Measurements from ENCODE around the gene BMP10.
A peak's percentile ranks its signal among the peaks of the same experiment; 100 is the strongest.

Gene BMP10

DNA sequence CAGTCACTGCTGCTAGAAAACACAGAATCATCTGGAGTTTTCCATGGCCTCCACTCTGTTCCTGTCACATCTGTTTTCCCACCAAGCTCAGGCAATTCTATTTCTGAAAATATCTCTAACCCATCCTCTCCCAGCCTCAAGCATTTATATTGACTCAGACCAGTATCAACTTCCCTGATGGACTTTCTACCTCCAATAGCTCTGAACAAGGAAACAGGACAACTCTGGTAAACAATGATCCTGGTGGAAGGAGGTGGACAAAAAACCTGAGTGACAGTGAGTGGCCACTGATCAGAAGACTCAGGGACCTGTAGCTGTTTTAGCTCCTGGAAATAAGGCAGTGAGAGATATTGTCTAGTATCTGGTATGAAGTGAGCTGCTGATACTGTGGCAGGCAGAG is 23.4 kb downstream of the BMP10 start:
- DNase-seq: no peak

DNA sequence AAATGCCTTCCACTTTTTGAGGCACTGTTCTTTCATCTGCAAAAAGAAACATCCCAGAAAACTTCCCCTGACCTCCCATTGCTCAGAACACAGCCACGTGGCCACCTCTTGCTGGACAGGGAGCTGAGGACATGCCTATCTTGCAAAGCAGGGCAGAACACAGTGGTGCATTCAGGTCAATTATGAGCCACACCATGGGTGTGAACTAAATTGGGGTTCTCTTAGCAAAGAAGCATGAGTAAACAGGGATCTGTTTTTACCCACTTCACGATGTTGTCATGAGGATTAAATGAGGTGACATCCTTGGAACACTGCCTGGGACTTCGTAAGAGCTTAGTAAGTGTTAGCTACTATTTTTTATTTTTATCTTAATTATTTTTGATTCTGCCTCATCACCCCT is 25.1 kb downstream of the BMP10 start:
- no peak for DNase-seq

DNA sequence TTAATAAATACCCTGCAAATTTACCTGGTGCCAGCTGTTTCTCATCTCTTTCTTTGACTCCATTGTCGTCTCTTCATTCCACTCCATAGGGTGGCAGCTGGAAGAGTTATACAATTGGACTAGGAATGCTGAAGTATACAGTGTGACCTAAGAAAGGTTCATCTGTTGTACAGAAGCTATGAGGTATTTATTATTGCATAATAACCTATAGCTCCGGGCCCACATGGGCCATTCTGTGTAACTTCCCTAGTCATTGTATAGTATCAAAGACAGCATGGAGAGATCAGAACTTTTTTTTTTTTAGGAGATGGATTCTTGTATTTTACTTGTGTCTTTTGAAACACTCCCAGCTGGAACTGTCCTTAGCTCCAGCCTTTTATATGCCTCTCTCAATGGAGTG is 26.2 kb downstream of the BMP10 start:
- no peak for DNase-seq

DNA sequence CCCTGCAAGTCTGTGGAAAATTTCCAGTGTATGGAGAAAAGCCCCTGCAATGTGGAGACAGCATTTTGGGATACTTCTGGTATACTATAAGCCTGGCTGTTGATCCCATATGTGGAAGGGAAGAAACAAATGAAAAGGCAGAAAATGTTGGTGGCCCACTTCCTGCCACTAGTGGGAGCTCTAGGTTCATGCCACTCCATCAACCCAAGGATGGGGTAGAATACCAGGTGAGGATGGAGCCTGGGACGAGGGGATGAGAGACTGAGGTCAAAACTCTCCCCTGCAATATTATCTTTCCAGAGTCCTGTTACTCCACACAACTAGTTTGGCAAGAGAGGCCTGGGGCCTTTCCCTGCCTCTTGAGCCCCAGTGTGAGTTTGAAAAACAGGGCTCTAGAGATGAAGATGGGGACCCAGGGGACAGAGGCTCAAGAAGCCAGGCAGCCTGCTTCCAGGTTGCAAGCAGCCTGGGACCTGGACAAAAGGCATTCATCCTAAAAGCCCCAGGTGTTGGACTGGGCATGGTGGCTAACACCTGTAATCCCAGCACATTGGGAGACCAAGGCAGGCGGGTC is 31.9 kb downstream of the BMP10 start:
- no peak for DNase-seq

DNA sequence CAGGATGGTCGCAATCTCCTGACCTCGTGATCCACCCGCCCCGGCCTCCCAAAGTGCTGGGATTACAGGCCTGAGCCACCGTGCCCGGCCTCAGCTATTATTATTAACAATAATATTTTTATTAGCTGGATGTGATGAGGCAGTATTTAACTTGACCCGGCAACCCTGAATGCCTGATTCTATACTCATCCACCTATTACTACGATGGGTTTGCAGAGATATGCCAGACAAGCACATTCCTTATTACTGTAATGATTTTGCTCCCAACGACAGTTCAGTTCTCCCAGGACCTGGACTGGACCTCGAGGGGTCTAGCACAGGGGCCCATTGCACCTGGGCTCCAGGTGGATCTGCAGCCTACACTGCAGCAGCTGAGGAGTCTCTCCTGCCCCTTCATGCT is 32.6 kb downstream of the BMP10 start:
- DNase-seq: no peak

DNA sequence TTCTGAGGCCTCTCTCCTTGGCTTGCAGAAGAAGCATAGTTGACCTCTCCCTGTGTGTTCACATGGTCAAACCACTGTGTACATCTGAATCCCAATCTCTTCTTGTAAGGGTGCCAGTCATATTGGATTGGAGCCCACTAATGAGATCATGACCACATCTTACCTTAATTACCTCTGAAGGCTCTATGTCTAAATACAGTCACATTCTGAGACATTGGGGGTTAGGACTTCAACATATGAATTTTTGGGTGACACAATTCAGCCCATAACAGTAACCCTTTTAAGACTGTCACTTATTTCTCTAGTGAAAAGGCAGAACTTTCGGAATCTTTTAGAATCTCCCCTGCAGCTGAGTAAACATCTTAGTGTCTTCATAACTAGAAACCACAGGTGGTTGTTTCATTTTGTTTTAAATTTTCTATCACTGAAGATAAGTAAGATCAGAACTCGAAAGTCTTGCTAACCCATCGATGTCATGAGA is 33.3 kb downstream of the BMP10 start:
- DNase-seq: no peak

DNA sequence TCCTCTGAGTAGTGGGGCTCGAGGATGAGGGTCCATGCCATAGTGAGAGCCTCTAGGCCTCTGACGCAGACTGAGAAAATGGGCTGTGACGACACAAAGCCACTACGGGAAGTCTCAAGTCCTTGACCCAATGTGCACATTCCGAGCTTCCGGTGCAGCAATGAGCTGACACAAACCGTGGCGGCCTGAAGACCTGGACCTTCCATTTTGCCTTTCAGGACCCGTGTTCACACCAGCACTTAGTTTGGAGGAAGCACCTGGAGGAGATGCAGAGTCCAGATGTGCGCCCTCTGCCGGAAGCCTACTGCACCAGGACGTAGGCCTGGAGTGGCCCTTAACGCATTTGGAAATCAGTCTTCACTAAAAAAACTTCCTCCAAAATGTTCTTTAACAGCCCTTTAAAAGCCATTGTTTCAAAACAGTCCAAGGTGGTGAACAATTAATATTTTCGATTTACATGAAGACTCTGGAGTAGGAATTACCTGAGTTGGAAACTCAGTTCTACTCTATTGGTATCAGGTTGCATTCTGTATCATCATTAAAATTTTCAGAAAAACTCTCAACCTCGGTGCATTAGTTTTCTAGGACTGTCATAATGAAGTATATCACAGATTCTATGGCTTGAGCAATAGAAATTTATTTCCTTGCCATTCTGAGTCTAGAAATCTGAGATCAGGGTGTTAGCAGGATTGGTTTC is 33.9 kb downstream of the BMP10 start:
- DNase-seq: no peak

DNA sequence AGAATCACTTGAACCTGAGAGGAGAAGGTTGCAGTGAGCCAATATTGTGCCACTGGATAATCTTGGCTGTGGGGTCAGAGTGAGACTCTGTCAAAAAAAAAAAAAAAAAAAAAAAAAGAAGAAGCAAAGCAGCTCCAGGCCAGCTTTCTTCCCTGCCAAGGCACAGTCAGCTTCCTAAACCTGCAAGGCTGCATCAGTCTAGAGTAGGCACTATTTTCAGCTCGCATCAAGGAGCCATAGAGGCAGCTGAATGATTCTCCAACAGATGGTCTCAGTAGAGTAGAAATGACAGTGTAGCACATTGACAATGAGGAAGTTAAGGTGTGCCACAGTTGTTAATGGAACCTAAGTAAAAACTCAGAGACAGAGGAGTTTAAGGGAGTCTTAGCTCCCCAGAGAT is 35.6 kb downstream of the BMP10 start:
- DNase-seq: no peak

DNA sequence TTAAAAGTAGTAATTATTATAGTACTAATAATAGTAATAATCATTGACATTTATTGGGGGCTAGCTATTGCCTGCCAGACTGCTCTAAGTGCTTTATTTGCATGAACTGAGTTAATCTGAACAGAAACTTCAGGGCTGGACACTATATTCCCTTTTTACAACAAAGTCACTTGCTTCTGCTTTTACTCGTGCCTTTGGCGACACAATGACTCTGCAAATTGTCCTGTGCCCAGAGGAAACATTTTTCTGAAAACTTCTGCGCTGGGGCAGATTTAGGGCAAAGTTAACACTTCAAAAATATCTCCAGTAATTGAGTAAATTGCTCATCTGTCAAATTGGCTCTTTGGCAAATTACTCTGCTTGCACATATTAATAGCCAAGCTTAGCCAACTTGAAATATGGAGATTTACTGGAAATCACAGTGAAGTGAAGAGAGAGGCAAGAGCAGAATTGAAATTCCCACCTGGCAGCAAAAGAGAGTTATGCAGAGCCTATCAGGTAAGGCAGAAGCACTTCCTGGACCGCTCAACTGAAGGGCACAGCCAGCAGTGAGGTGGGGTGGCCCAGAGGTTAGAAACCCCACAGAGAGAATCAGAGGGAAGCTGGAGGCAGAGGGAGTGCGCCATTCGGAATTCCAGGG is 36.3 kb downstream of the BMP10 start:
- no peak for DNase-seq

DNA sequence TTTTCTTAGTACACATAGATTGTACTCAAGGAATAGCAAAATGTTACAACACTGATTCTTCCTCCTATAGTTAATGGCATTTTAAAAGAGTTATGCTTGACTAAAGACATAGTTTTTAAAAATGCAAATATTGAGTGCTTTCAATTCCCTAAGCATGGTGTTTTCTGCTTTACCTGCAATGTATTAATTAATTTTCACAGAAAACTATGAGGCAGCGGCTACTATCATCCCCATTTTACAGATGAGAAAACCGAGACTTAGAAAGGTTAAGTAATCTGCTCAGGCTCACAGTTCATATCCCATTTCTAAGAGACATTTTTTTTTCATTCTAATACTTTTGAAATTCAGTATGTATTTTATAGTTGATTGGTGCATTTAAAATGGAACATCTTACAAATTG is 38.0 kb downstream of the BMP10 start:
- DNase-seq: no peak

DNA sequence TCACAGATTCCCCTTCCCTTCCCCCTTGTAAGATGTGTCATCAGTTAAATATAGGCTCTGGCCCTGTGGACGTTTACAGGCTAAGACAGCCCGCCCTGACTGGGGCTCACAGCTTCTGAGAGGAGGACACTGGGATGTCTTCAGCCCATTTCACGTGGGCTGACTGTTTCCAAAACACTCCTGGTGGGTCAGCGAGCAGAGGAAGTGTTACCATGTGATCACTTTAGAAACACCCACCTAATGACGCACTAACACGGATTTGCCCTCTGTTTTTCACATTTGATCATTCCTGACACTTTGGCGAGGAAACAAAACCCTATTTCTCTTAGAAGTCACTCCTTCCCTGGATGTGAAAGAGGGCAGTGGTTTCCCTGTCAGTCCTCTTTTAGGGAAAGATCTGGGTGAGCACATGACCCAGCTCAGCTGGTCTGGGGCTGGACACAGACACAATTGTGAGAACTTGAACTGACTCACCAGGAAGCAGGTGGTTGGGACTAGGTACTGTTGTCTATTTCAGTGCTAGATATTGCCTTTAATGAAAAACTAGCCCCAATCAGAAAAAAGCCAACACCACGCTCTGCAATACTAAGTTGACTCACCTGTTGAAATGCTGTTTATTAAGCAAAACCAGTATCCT is 38.8 kb downstream of the BMP10 start:
- DNase-seq: peak; percentile 40

DNA sequence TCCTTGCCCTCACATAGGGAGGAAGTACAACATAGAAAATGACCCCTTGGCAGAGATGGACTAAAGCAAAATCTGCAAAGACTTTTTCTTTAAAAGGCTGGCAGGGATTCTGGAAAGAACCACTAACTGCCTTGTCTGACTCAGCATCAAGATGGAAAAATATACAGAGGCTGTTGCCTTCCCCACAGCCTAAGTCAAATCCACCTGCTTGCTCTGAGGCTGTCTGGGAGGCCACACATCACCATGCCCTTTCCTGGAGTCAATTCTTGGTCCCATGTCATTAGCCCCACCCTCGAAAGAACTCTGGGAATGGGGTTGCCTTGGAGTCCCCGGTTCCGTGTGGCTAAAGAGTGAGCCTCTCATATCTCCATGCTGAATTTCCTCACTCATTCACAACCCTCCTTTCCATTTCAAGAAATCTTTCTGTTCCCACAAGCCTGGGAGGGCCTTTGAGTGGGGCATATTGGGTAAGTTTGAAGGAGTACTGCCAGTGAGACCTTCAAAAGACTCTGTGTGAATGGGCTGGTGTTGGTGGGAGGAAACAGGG is 39.4 kb downstream of the BMP10 start:
- no peak for DNase-seq

DNA sequence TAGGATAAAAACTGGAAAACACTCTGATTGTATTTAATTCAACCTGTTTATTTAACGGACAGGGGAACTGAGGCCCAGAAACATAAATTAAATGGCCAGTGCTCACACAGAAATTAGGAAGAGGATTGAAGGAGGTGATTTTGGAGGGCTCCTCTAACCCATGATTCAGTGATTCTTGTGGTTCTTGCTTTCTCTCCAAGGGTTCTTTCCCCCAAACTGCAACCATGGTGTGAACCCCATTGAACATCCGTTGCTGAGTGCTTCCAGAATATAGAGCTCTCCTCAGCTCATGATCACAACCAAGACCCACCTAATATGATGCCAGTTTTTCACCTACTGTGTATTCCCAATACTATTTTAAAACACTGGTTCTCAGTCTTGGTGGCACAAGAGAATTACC is 41.4 kb downstream of the BMP10 start:
- DNase-seq: no peak

DNA sequence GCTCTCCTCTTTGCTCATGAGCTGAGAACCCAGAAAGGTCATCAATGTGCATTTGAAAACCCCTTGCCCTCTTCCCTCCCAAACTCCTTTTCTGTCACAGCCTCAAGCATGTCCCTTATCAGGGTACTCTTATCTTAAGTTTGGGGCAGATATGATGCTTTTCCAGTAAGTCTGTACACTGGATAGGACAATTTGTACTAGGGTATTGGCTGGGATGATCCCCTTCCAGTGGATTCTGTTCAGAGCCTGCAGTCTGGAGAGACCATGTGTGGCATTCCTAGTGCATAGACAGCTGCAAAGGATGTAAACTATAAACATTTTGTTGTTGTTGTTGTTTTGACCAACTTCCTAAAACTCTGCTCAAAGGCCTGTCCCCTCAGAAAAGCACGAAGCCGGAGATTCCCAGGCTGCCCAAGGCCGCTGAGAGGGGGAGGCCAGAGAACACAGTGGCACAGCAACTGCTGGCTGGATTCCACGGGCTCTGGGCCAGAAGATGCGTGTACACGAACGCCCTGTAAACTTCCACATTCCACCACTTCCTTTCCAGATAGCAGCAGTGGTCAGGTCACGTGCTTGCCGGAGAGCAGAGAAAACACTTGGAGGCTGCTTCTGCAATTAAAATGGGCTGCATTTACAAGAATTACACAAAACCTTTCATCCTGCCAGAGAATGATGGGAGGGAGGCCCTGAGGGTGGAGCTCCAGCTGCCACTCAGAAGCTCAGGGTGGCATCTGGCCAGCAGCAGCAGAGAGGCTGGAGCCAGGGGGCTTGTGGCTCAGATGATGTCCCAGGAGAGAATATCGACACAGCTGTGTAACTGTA is 42.1 kb downstream of the BMP10 start:
- peak; percentile 83 for DNase-seq

DNA sequence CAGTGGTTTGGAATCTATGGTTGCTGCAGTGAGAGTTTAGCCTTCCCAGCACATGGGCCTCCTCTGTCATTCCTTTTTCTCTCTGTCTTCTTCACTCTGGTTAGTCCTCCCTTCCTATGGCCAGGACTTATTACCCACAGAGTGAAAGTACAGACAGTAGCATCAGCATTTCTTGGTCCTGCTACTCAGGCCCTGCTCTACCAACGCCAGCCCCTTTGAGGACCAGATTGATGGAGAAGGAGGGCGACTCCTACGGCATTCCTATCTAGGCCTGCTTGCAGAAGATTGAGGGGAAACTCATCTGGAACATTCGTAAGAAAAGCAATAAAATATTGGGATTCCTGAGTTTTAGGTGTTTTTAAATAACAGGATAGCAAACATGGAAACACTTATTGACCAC is 43.5 kb downstream of the BMP10 start:
- DNase-seq: no peak

DNA sequence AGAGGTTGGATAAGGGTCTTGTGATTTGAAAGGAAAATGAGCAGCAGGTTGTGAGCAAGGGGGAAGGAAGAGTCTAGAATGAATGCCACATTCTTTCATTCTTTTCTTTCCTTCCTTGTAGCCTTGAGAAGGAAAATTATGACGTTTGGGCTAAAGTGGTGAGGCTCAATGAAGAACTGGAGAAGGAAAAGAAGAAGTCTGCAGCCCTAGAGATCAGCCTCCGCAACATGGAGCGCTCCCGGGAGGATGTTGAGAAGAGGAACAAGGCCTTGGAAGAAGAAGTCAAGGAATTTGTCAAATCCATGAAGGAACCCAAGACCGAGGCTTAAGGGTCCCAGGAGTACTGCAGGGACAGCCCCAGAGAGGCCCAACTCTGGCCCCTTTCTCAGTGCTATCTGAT is 45.3 kb downstream of the BMP10 start:
- no peak for DNase-seq

DNA sequence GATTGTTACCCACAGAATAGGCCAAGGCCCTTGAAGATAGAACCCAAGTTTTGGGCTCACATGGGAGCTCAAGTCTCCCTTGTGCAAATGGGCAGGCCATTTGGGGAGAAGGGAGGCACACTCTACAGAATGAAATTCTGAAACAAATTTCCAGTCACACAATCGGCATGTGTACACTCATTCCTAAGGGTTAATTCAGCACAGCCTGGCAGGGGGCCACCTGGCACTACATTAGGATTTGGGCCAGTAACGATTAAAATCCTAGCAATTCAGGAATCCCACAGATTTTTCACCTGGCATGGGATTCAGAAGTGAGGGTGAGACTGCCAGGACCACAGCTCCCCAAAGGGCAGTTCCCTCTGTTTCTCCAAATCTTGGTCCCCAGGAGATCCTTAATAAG is 46.4 kb downstream of the BMP10 start:
- DNase-seq: no peak

DNA sequence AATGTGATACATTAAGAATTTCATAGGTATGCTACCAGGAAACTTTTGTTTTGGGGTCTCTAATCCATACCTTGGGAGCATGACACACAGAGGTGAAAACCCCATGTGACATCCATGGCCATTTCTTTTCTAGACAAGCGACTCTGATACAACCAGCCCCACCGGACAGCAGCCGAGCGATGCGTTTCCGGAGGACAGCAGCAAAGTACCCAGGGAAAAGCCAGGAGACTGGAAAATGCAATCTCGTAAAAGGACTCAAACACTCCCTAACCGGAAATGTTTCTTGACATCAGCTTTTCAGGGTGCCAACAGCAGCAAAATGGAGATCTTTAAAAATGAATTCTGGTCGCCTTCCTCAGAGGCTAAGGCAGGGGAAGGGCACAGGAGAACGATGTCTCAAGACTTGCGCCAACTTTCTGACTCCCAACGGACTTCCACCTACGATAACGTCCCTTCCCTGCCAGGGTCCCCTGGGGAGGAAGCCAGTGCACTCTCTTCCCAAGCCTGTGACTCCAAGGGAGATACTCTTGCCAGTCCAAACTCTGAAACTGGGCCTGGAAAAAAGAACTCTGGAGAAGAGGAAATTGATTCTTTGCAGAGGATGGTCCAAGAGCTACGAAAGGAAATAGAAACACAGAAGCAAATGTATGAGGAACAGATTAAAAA is 48.9 kb downstream of the BMP10 start:
- DNase-seq: no peak

DNA sequence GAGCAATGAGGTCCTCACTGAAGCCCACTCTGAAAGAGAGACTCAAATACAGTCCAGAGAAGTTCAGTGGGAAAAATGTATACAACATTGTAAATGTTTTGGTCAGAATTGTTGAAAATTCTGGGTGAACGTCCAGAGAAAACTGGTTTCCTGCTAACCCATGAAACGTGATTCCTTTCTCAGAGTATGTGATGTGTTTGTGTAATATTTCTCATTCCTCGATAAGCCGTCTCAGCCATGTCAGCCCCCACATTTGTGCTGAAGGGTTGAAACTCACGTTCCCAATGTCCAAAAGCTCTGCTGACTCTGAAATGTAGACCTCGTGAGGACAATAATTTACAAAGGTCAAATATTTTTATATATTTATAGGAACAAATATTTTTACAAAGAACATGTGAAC is 51.6 kb downstream of the BMP10 start:
- no peak for DNase-seq

DNA sequence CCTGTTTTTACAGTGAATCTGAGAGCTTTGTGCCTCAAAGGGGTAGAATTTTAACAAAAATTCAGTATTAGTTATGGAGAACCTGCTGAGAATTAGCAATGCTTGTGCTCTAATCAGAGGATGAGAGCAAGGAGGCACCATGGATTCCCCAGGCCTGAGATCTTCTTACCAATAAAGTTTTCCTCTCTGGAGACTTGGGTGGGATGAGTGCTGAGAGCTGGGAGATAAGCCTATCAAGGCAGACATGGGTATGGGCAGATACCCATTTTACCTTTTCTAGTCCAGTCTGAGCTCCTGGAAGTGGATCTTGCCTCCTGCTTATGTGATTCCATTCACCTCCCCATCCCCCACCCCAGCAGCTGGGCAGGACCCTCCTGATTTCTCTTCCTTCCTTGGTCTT is 53.9 kb downstream of the BMP10 start:
- DNase-seq: no peak

Data from kidney glomerular epithelial cell (primary cell).